ENCODE measurements around the gene CORT.
A peak's percentile ranks its signal among the peaks of the same experiment; 100 is the strongest.
"Not testable (repeated sequence)": the region's sequence is repeated elsewhere in the genome, so short reads cannot be mapped to it uniquely, and the experiment has no call there.

Gene CORT

DNA sequence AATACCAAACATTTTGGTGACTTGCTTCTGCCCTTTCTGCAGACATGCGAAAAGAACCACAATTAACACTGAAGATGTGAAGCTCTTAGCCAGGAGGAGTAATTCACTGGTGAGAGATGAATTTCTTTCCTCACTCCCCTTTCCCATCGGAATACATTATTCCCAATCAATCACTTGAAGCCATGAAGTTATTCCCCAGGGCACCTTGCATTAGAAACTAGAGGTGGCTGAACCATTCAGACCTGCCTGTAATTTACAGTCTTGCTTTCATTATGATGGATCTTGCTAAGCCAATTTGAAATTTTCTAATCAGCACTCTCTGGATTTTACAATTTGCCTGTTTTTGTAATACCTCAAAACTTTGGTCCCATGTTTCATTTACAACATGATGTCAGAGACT is 9.5 kb upstream of the CORT start:
- no peak for DNase-seq

DNA sequence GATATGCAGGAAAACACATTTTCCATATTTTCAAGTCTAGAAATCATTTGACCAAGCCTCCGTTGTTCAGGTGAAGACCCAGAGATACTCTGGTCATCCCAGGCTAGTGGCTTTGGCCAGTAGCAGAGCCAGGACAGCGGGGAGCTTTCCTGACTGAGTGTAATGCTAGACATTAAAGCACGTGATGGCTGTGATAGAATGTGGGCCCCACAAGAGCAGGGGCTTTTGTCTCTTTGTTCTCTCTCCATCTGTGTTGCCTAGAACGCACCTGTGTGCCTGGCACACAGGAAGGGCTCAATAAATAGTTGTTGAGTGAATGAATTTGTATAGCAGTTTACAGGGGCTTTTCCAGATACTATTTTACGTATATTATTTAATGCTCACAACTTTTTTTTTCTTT is 9.0 kb upstream of the CORT start:
- DNase-seq = no peak

DNA sequence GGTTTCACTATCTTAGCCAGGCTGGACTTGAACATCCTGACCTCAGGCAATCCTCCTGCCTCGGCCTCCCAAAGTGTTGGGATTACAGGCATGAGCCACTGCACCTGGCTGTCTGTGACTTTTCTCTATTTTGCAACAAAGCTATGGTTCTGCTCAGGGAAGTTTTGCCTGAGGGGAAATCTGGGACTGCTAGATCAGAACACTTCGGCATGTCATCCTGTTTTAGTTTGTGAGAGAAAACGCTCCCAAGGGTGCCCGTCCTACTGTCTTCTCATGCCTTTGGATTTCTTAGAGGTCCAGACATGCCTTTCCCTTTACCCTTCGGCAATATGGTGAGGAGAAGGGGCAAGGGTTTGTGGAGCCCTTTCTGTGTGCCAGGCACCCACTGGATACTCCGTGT is 5.6 kb upstream of the CORT start:
- no peak for DNase-seq

GRCh38 chr1:10444795-10445397 is 4.9 kb upstream of the CORT start:
- DNase-seq = no peak

GRCh38 chr1:10446790-10447422 is 2.9 kb upstream of the CORT start:
- no peak for DNase-seq

GRCh38 chr1:10450156-10450814 is 454 bp downstream of the CORT start:
- DNase-seq = no peak

DNA sequence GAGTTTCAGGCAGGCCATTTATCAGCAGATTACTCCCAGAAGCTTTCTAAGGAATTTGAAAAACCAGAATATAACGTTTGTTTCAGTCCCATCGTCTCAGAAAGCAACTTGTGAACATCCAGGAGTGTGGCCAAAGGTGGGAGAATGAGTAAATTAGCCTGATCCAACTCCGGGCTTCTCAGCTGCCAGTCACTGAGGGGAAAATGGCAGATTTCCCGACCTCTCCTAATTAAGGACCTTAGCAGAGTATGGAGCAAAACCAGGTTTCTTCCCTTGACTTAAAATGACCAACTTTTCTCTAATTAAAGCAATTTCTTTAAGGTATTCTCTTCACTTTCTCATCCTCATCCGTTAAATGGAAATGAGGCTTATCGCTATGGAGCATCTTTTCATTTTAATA is 1.0 kb downstream of the CORT start:
- DNase-seq = peak in 1 of 2 experiments; percentile 45

DNA sequence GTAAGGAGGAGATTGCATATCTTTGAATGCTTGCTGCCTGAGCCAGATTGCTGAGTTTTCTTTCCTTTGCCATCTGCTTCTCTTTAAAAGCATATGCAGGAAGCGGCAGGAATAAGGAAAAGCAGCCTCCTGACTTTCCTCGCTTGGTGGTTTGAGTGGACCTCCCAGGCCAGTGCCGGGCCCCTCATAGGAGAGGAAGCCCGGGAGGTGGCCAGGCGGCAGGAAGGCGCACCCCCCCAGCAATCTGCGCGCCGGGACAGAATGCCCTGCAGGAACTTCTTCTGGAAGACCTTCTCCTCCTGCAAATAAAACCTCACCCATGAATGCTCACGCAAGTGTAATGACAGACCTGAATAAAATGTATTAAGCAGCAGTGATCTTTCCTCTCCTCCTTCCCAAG is 1.5 kb downstream of the CORT start:
- DNase-seq = no peak

DNA sequence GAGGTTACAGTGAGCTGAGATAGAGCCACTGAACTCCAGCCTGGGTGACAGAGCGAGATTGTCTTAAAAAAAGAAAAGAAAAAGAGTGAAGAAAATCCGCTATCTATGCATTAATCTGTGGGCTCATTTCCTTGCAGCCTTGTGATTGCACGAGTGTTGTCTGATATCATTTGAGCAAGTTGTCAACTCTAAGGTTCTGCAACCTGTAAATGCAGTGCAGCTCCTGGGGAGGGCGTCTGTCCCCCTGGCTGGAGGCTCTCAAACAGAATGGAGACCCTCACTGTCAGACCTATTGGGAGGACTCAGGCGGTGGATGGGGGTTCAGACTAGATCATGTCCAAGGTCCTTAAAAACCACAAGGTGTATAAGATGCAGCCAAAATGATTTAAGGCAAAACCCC is 6.2 kb downstream of the CORT start:
- no peak for DNase-seq

- no peak for DNase-seq
These were observed 6.8 kb downstream of the CORT start for GRCh38 chr1:10456661-10457060.

DNA sequence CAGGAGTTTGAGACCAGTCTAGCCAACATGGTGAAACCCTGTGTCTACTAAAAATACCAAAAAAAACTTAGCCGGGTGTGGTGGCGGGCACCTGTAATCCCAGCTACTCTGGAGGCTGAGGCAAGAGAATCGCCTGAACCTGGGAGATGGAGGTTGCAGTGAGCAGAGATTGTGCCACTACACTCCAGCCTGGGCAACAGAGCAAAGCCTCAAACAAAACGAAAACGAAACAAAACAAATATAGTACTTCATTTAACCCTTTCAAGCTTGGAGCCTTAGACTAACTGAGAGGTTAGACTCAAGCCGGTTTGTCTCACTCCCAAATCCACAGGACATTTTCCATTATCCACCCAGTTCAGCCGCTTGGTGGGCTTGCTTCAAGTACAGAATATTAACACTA is 7.6 kb downstream of the CORT start:
- DNase-seq = not testable (repeated sequence)

GRCh38 chr1:10457875-10458274 is 8.0 kb downstream of the CORT start:
- DNase-seq = no peak

- no peak for DNase-seq
These were observed 9.4 kb downstream of the CORT start for GRCh38 chr1:10459184-10459583.

- no peak for DNase-seq
These were observed 17.2 kb downstream of the CORT start for GRCh38 chr1:10467078-10467477.

- DNase-seq = no peak
These were observed 20.2 kb downstream of the CORT start for GRCh38 chr1:10470043-10470442.

GRCh38 chr1:10471411-10472219 is 21.8 kb downstream of the CORT start:
- peak in 1 of 2 experiments; percentile 65 for DNase-seq

GRCh38 chr1:10472220-10473144 is 22.7 kb downstream of the CORT start, which contains the start of gene DFFA:
TSS of gene DFFA (minus strand) at chr1:10472529. CDS start at chr1:10472458, 71 bp downstream.
- peak; percentile 95 to 97 for DNase-seq

DNA sequence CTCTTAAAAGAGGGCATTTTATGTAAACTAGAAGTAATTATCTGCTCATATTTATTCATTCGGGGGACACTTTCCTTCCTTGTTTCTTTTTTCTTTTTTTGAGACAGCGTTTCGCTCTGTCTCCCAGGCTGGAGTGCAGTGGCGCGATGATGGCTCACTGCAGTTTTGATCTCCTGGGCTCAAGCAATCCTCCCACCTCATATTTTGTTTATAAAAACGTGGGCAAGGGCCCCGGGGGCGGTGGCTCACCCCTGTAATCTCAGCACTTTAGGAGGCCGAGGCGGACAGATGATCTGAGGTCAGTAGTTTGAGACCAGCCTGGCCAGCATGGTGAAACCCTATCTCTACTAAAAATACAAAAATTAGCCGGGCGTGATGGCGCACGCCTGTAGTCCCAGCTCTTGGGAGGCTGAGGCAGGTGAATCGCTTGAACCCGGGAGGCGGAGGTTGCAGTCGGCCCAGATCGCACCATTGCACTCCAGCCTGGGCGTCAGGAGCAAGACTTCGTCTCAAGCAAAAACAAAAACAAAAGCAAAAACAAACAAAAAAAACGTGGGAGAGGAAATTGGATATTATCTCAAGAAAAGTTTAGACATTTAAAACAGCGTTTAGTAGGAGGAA is 23.4 kb downstream of the CORT start:
- DNase-seq = no peak

DNA sequence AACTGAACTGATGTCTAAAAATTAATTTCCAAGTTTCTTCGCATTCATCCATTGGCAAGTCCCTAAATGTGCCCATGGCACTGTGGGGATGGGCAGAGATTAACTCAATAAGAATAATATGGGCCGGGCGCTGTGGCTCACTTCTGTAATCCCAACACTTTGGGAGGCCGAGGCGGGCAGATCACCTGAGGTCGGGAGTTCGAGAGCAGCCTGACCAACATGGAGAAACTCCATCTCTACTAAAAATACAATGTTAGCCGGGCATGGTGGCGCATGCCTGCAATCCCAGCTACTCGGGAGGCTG is 24.4 kb downstream of the CORT start:
- not testable (repeated sequence) for DNase-seq

- peak; percentile 62 to 93 for DNase-seq
These were observed 25.0 kb downstream of the CORT start, which contains the start of gene PEX14 for GRCh38 chr1:10474613-10475507. TSS of gene PEX14 (plus strand) at chr1:10474950. CDS start at chr1:10474967, 17 bp downstream.

DNA sequence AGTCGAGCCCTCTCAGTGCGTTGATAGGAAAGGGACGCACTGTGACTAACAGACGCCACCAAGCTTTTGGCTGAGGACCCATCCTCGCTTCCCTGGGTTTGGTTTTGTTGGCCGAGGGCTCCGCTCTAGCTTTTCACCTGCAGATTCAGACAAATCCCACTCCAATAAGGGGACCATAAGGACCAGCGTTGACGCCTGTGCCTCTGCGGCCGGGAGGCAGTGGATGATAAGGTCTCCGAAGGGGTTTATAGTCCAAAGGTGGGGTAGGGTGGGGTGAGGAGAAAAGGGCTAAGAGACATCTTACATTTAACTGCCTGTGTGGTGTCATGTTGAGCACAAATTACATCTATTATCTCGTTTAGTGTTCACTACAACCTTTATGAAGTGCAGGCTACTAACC is 25.7 kb downstream of the CORT start:
- DNase-seq = no peak

All from NCI-H446 (cell line).